ENCODE measurements around the gene RAB36.
A peak's percentile ranks its signal among the peaks of the same experiment; 100 is the strongest.
"Not testable (repeated sequence)": the region's sequence is repeated elsewhere in the genome, so short reads cannot be mapped to it uniquely, and the experiment has no call there.

The RAB36 gene

GRCh38 chr22:23121000-23121421 is 24.3 kb upstream of the RAB36 start:
- DNase-seq (ENCODE audit: low spot score): no peak

GRCh38 chr22:23121424-23121823 is 23.9 kb upstream of the RAB36 start:
- DNase-seq (ENCODE audit: low spot score): no peak

- no peak for DNase-seq (ENCODE audit: low spot score)
Observed at GRCh38 chr22:23122216-23122957, 22.9 kb upstream of the RAB36 start.

GRCh38 chr22:23122992-23123803 is 22.1 kb upstream of the RAB36 start:
- DNase-seq (ENCODE audit: low spot score): no peak

- DNase-seq (ENCODE audit: low spot score): no peak
Observed at GRCh38 chr22:23123804-23124254, 21.4 kb upstream of the RAB36 start.

DNA sequence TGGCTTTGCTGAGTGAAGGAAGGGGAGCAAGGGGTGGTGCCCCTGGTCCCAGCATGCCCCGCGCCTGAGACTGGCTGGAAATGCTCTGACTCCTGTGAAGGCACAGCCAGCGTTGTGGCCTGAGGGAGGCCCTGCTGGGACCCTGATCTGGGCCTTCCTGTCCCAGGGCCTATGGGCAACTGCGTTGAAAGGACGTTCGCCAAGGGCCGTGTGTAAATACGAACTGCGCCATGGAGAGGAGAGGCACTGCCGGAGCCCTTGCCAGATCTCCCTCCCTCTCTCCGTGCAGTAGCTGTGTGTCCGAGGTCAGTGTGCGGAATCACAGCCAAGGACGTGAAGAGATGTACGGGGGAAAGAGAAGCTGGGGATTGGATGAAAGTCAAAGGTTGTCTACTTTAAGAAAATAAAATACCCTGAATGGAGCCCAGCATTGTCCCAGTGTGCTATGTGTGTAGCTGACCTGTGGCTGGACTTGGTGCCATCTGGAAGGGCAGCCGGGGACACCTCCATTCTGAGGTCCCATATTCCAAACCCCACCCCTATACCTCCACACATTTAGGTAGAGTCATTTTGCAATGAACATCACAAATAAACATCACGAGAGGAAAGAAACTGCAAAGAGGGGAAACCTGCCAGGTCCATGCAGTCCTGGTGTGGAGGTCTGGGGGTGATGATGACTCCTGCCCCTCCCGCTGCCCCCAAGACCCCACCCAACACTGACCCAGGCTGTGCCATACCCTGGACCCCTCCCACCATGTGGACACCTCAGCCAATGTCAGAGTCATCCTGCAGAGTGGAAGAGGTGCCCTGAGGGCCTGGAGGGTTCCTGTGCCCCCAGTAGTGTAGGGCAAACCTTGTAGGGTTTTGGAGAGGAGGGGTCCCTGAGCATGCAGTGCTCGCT is 20.4 kb upstream of the RAB36 start:
- DNase-seq (ENCODE audit: low spot score): no peak

DNA sequence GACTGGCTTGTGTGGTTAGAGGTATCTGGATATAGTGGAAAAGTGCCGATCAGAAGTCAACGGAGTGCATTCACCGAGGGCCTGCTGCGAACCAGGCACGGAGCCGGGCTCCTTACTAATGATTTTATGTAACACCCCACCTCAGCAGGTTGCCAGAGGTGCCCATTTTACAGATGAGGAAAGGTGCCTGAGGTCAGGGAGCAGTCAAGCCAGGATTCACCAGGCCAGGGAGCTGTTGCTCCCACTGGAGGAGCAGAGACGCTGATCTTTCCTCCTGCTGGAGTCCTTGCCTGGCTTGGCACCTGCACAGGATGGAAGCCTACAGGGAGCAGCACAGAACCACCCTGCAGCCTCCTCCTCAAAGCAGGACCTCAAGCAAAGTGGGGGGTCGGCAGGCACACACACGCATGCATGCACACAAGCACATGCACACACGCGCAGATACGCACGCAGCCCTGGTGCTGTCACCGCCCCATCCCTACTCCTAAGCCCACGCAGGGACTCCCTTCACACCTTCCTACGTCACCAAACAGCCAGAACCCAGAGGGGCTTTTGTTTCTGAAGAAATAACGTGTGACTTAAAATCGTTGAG is 19.7 kb upstream of the RAB36 start:
- no peak for DNase-seq (ENCODE audit: low spot score)

DNA sequence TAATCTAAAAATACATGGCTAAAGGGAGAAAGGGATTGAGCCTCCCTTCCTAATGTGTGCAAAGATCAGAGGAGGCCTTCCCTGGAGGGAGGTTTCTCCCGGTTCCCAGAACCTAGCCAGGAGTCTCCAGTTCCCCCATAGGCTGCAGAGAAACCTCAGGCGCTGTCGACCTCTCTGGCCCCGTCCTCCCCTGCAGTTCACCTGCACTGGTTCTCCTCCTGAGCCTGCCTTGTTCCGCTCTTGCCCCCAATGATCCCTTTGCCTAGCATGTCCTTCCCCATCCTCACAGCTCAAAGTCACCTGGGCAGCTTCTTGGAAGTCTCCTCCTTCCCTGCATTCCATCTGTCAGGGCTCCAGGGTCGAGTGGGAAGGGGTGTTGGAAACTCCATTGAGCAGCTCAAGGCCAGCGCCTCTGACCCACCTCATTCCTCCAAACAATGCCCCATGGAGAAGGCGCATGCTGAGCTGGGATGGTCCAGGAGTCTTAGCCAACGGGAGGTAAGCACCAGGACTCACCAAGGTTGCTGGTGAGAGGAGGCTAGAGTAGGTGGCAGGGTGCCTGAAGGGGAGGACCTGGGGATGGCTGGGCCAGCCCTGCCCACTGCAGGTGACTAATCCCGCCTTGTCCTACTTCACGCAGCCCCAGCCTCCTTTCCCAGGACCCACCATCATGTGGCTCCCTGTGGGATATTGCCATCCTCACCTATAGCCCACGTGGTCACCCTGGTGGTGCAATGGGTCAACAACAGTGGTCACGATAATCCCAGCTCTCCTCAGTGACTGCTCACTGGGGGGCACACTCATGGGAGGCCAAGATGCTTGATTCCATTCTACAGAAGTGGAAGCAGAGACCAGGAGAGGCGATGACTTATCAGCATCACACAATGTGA is 18.9 kb upstream of the RAB36 start:
- DNase-seq (ENCODE audit: low spot score): no peak

DNA sequence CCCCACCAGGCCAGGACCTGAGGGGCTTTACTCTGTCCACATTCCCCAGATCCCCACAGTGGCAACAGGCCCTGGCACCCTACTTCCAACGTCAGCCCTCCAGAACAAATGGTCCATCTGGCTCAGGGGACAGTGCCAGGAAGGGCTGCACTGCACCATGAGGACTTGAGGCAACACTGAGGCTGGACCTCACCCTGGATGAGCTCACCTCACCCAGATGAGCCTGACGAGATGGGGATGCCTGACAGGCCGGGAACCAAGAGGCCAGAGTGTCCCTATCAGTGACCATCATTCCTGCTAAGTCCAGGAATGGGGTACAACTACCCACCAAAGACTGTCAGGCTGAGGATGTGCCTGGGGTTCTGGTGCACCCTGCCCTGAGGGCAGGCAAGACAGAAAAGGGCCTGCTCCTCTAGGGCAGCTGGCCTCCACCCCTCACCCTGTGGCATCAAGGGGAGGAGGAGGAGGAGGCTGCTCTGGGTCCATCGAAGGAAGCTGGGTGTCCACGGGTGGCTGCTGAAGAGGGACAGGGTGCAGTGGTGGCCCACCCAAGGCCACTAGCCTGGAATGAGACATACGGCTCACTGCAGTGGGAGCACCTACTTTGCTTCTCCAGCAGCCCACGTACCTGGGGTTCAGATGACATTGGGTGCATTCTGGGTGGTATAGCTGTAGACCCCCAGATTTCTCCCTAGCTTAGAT is 18.1 kb upstream of the RAB36 start:
- DNase-seq (ENCODE audit: low spot score): no peak

- DNase-seq (ENCODE audit: low spot score): no peak
Observed at GRCh38 chr22:23127788-23128187, 17.5 kb upstream of the RAB36 start.

DNA sequence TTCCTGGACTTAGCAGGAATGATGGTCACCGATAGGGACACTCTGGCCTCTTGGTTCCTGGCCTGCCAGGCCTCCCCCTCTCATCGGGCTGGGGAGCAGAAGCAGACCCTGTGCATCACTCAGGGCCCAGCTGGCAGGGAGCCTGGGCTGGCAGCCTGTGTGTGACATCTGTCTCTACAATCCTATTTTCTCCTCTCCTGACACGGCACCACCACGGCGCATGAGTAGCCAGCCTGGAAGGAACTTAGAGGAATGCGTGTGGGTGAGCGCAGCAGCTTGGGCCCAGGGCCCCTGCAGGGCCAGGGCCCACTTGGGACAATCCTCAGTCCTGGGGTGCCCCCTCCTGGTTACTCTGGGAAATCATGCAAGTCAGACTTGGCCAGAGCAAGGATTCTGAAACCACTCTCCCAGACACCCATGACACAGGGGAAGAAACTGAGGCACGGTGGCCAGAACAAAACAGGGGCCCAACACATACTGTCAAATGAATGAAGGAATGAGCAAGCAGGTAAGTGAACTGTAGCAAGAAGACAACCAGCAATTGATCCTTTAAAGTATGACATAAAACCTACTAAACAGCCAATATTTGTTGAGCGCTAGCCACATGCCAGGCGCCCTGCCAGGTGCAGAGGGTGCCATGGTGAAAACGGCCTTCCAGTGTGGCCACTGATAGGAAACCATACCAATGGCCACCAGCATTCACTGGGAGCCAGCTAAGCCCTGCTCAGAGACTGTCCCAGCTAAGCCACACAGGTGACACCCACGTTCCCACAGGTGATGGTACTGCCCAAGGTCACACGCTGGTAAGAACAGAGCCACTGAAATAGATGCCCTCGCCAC is 16.8 kb upstream of the RAB36 start:
- peak; percentile 68 for DNase-seq (ENCODE audit: low spot score)

- DNase-seq (ENCODE audit: low spot score): no peak
Observed at GRCh38 chr22:23129149-23129548, 16.1 kb upstream of the RAB36 start.

DNA sequence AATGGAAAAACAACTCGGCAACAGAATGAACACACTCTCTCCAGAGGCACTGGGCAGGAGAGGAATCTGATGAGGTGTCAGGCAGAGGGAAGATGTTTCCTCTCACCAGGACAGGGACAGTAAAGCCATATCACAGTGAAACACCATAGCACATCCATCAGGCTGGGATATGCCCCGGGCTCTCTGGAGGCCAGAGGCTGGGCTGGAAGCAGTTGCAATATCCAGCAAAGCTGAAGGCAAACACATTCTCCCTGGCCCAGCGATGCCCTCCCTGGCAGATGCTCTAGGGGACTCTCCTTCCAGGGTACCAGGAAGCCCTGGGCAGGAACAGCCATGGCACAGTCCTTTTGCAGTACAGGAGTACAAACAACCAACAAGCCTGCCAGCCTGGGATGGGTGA is 14.6 kb upstream of the RAB36 start:
- DNase-seq (ENCODE audit: low spot score): no peak

DNA sequence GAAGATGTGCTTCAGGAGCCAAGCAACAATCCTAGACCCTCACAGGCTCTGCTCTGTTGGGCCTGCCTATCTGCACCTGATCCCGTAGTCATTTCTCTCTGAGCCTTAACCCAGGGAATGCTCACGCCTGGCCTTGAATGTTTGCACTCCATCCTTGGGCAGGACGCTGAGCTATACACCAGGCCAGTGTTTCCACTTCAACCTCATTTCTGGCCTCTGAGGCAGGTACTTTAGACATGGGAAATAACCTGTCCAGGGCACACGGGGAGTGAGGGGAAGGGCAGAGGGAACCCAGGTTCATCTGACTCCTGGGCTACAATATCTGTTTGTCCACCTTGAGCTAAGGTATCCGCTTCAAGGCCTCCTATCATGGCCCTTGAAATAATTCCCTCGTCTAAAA is 13.3 kb upstream of the RAB36 start:
- no peak for DNase-seq (ENCODE audit: low spot score)

GRCh38 chr22:23132376-23133091 is 12.7 kb upstream of the RAB36 start:
- no peak for DNase-seq (ENCODE audit: low spot score)

DNA sequence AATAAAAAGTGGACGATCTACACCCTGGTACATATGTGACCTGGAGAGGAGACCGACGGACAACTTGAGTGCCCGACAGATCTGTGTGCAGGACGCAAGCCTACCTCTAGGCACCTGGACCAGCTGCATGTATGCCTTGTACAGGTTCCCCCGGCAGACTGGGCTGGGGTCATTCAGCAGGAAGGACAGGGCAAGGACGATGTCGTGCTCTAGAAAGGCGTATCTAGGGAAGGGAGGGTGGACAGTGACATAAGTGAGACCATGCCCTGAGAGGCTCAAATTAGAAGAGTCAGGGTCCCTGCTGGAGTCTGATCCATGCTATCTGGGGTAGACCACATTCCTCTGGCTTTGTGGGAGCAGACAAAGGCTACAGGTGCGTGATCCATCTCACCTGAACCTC is 11.4 kb upstream of the RAB36 start:
- DNase-seq (ENCODE audit: low spot score): no peak

- not testable (repeated sequence) for DNase-seq (ENCODE audit: low spot score)
Observed at GRCh38 chr22:23136991-23137390, 8.3 kb upstream of the RAB36 start.

- DNase-seq (ENCODE audit: low spot score): no peak
Observed at GRCh38 chr22:23137468-23137867, 7.8 kb upstream of the RAB36 start.

Data from kidney tubule cell (primary cell).